ENCODE measurements around the gene ADH5.

DNA sequence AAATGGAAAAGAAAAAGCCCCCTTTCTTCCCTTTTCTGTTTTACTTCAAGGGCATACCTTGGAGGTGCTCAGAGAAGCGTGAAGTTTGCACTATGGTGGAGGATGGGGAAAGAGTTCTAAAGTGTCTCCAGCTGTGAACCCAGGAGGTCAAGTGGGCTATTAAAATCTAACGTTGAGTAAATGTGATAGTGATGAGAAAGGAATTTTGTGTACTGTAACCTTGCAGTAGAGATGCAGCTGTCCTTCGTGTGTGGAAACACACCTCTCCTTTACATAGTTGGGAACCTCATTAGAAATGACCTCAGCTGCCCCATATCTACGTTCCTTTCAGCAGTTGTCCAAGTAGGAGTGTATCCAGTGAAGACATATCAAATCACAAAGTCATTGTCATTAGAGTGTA, 26.5 kb downstream of the ADH5 start:
- TF ChIP-seq, protein P1, sequence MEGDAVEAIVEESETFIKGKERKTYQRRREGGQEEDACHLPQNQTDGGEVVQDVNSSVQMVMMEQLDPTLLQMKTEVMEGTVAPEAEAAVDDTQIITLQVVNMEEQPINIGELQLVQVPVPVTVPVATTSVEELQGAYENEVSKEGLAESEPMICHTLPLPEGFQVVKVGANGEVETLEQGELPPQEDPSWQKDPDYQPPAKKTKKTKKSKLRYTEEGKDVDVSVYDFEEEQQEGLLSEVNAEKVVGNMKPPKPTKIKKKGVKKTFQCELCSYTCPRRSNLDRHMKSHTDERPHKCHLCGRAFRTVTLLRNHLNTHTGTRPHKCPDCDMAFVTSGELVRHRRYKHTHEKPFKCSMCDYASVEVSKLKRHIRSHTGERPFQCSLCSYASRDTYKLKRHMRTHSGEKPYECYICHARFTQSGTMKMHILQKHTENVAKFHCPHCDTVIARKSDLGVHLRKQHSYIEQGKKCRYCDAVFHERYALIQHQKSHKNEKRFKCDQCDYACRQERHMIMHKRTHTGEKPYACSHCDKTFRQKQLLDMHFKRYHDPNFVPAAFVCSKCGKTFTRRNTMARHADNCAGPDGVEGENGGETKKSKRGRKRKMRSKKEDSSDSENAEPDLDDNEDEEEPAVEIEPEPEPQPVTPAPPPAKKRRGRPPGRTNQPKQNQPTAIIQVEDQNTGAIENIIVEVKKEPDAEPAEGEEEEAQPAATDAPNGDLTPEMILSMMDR (conservative IDR thresholded peaks at IDR 0.05): no peak
- TF ChIP-seq ZFX (IDR thresholded peaks at IDR 0.05): no peak
